H9 (cell line): ENCODE data around the gene COG2. TPM values are rescaled to one million over a fixed set of nuclear protein-coding genes. Genes with fewer than 3 reads are reported as not detected.

Experiments
- DNase-seq: peaks from one replicate; pipeline ENCODE4 v3.0.0-alpha.2; 2017
- H2AFZ ChIP-seq: one replicate; pipeline ENCODE4 v1.6.1; 2013; ENCODE audit warnings: mild to moderate bottlenecking, low read length, control low read depth, moderate library complexity
- H2AK5ac ChIP-seq: 2 replicates; pipeline ENCODE4 v1.6.1; 2013; ENCODE audit warnings: low read length, control low read depth, mixed read lengths; ENCODE audit not compliant: insufficient read length
- H2BK120ac ChIP-seq: one replicate; pipeline ENCODE4 v1.6.1; 2013; ENCODE audit warnings: low read depth, mild to moderate bottlenecking, low read length, control low read depth, inconsistent platforms; ENCODE audit not compliant: poor library complexity, severe bottlenecking
- H2BK12ac ChIP-seq: 2 replicates; pipeline ENCODE4 v1.6.1; 2013; ENCODE audit warnings: low read length, control low read depth, mixed read lengths, low read depth; ENCODE audit not compliant: insufficient read length
- H2BK15ac ChIP-seq: 2 replicates; pipeline ENCODE4 v1.6.1; 2013; ENCODE audit warnings: low read depth, low read length, control low read depth
- H2BK20ac ChIP-seq: one replicate; pipeline ENCODE4 v1.6.1; 2013; ENCODE audit warnings: low read depth, mild to moderate bottlenecking, low read length, control low read depth, inconsistent platforms; ENCODE audit not compliant: poor library complexity, severe bottlenecking
- H2BK5ac ChIP-seq: 2 replicates; pipeline ENCODE4 v1.6.1; 2013; ENCODE audit warnings: low read length, control low read depth, mixed read lengths; ENCODE audit not compliant: insufficient read length
- H3K14ac ChIP-seq: 2 replicates; pipeline ENCODE4 v1.6.1; 2013; ENCODE audit warnings: low read length, control low read depth; ENCODE audit not compliant: insufficient read depth
- H3K18ac ChIP-seq: 2 replicates; pipeline ENCODE4 v1.6.1; 2013; ENCODE audit warnings: low read depth, mild to moderate bottlenecking, mixed read lengths, low read length, control low read depth; ENCODE audit not compliant: insufficient read length
- H3K23ac ChIP-seq: 2 replicates; pipeline ENCODE4 v1.6.1; 2013; ENCODE audit warnings: low read length, control low read depth, mixed read lengths, low read depth; ENCODE audit not compliant: insufficient read length
- H3K23me2 ChIP-seq: 2 replicates; pipeline ENCODE4 v1.6.1; 2013; ENCODE audit warnings: low read depth, mild to moderate bottlenecking, mixed read lengths, low read length, control low read depth; ENCODE audit not compliant: insufficient read length, poor library complexity, severe bottlenecking
- H3K27ac ChIP-seq: 2 replicates; pipeline ENCODE4 v1.5.1; 2013; ENCODE audit warnings: low read length, control low read depth, mixed read lengths, low read depth; ENCODE audit not compliant: insufficient read length
- H3K27me3 ChIP-seq: 2 replicates; pipeline ENCODE4 v1.6.1; 2013; ENCODE audit warnings: low read length, control low read depth, inconsistent platforms; ENCODE audit not compliant: insufficient read depth
- H3K4ac ChIP-seq: 2 replicates; pipeline ENCODE4 v1.6.1; 2013; ENCODE audit warnings: low read depth, mild to moderate bottlenecking, control low read depth, inconsistent platforms, low read length, moderate library complexity
- H3K4me1 ChIP-seq: 2 replicates; pipeline ENCODE4 v1.6.1; 2013; ENCODE audit warnings: low read length, control low read depth, inconsistent platforms; ENCODE audit not compliant: insufficient read depth
- H3K4me2 ChIP-seq: 2 replicates; pipeline ENCODE4 v1.6.1; 2013; ENCODE audit warnings: low read length, control low read depth, mixed read lengths; ENCODE audit not compliant: insufficient read length, insufficient read depth
- H3K56ac ChIP-seq: 2 replicates; pipeline ENCODE4 v1.6.1; 2013; ENCODE audit warnings: low read depth, mild to moderate bottlenecking, mixed read lengths, low read length, control low read depth; ENCODE audit not compliant: insufficient read length
- H3K79me1 ChIP-seq: 2 replicates; pipeline ENCODE4 v1.6.1; 2013; ENCODE audit warnings: low read depth, mild to moderate bottlenecking, moderate library complexity, low read length, control low read depth, inconsistent platforms; ENCODE audit not compliant: insufficient read depth, poor library complexity, severe bottlenecking
- H3K79me2 ChIP-seq: 2 replicates; pipeline ENCODE4 v1.6.1; 2013; ENCODE audit warnings: low read length, control low read depth, inconsistent platforms; ENCODE audit not compliant: insufficient read depth
- H3K9ac ChIP-seq: 2 replicates; pipeline ENCODE4 v1.6.1; 2013; ENCODE audit warnings: low read length, control low read depth, mixed read lengths; ENCODE audit not compliant: insufficient read length; ENCODE audit errors: extremely low read depth
- H3K9me3 ChIP-seq: one replicate; pipeline ENCODE4 v1.6.1; 2013; ENCODE audit warnings: low read depth, low read length, inconsistent platforms; ENCODE audit not compliant: control insufficient read depth
- H3T11ph ChIP-seq: one replicate; pipeline ENCODE4 v1.6.1; 2013; ENCODE audit warnings: mild to moderate bottlenecking, low read length, control low read depth, inconsistent platforms
- H4K20me1 ChIP-seq: one replicate; pipeline ENCODE4 v1.6.1; 2013; ENCODE audit not compliant: control insufficient read depth, insufficient read length, insufficient read depth
- H4K5ac ChIP-seq: 2 replicates; pipeline ENCODE4 v1.6.1; 2013; ENCODE audit warnings: low read depth, mild to moderate bottlenecking, mixed read lengths, low read length, control low read depth; ENCODE audit not compliant: insufficient read length
- H4K8ac ChIP-seq: replicated peaks from 2 replicates; pipeline ENCODE4 v1.6.1; 2013; ENCODE audit warnings: low read length, control low read depth, mixed read lengths, low read depth; ENCODE audit not compliant: insufficient read length
- H4K91ac ChIP-seq: 2 replicates; pipeline ENCODE4 v1.6.1; 2013; ENCODE audit warnings: low read depth, mild to moderate bottlenecking, moderate library complexity, mixed read lengths, low read length, control low read depth; ENCODE audit not compliant: insufficient read length
- H3K27ac Mint-ChIP-seq, 3 experiments: 2 replicates in 2 of 3; 3 replicates in 1 of 3; pipeline ENCODE4 v1.8.0; 2020 to 2021; ENCODE audit warnings: mixed read lengths in 3 of 3, mild to moderate bottlenecking in 1 of 3, moderate library complexity in 1 of 3
- H3K27me3 Mint-ChIP-seq: 2 replicates; pipeline ENCODE4 v1.8.0; 2021; ENCODE audit warnings: low read depth, mild to moderate bottlenecking, moderate library complexity, mixed read lengths
- H3K36me3 Mint-ChIP-seq, 3 experiments: 2 replicates in 2 of 3; 3 replicates in 1 of 3; pipeline ENCODE4 v1.8.0; 2020 to 2021; ENCODE audit warnings: low read depth in 3 of 3, mixed read lengths in 3 of 3; ENCODE audit not compliant: insufficient read depth in 1 of 3
- H3K4me1 Mint-ChIP-seq, 2 experiments: 2 replicates each; pipeline ENCODE4 v1.8.0; 2020; ENCODE audit warnings: mixed read lengths in 2 of 2
- H3K4me3 Mint-ChIP-seq, 2 experiments: 2 replicates in 1 of 2; 3 replicates in 1 of 2; pipeline ENCODE4 v1.8.0; 2020 to 2021; ENCODE audit warnings: mild to moderate bottlenecking in 2 of 2, mixed read lengths in 2 of 2, moderate library complexity in 1 of 2
- H3K9me3 Mint-ChIP-seq, 2 experiments: 2 replicates in 1 of 2; 3 replicates in 1 of 2; pipeline ENCODE4 v1.8.0; 2020; ENCODE audit warnings: mild to moderate bottlenecking in 2 of 2, mixed read lengths in 2 of 2, moderate library complexity in 1 of 2
- CTCF ChIP-seq: fragments of 200-600 bp; sonication (generic); conservative IDR thresholded peaks from 3 replicates; pipeline ENCODE4 v1.8.0; 2021; ENCODE audit warnings: antibody characterized with exemption, mild to moderate bottlenecking
- WGBS: extraction: QIAGEN DNeasy Blood & Tissue Kit; methylation state at CpG from one replicate; pipeline ENCODE4 v1.1.7; 2013; ENCODE audit warnings: missing lambda C conversion rate, low lambda C conversion rate, mixed read lengths; ENCODE audit not compliant: insufficient read length; ENCODE audit errors: extremely low coverage; 5-methylcytosine and 5-hydroxymethylcytosine counted together
- total RNA-seq: library from RNA; stranded (reverse); gene quantifications from 2 replicates; pipeline ENCODE4 v1.2.1, GENCODE V29; 2021

Gene COG2
- total RNA-seq, 1 experiment from 2014 or later = 42.2 TPM

GRCh38 chr1:230713547-230713914 is 71.2 kb downstream of the COG2 start:
- H3K4ac ChIP-seq = no peak overlapping the region
- H4K5ac ChIP-seq = no peak overlapping the region
- no peak overlapping the region for H3K23ac ChIP-seq
- TF ChIP-seq CTCF = no peak
- H2BK120ac ChIP-seq = no peak overlapping the region
- no peak overlapping the region for H3K4me3 Mint-ChIP-seq
- no peak overlapping the region for H3K27ac Mint-ChIP-seq
- peaks cover 13% of the 10 kb centered on the region for H3K27me3 Mint-ChIP-seq
- no peak overlapping the region for H2BK15ac ChIP-seq
- no peak overlapping the region for H2AFZ ChIP-seq
- H3K4me1 Mint-ChIP-seq = peaks cover 11 to 20% of the 10 kb centered on the region in 2 experiments
- no peak overlapping the region for H2BK20ac ChIP-seq
- no peak overlapping the region for H3K4me2 ChIP-seq
- no peak overlapping the region for H4K8ac ChIP-seq
- H2AK5ac ChIP-seq = no peak overlapping the region
- peaks cover 0 to 3% of the 10 kb centered on the region in 2 experiments; a peak in 1 of 5 replicates for H3K9me3 Mint-ChIP-seq
- no peaks in the 10 kb centered on the region for H3K4me1 ChIP-seq
- H2BK5ac ChIP-seq = no peak overlapping the region
- H3K14ac ChIP-seq = no peak overlapping the region
- H3K9me3 ChIP-seq = no peaks in the 10 kb centered on the region
- no peak for DNase-seq
- no peaks in the 10 kb centered on the region for H4K20me1 ChIP-seq
- H3K36me3 Mint-ChIP-seq = no peaks in the 10 kb centered on the region
- H4K91ac ChIP-seq = no peak overlapping the region
- no CpG with 5 or more reads among the region's 8 CpGs for WGBS
- no peak overlapping the region for H3K56ac ChIP-seq
- H3K79me2 ChIP-seq = no peaks in the 10 kb centered on the region
- no peak overlapping the region for H3K27ac ChIP-seq
- H3K18ac ChIP-seq = no peak overlapping the region
- no peaks in the 10 kb centered on the region for H3K79me1 ChIP-seq
- no peak overlapping the region for H3K9ac ChIP-seq
- H3T11ph ChIP-seq = no peak overlapping the region
- no peak overlapping the region for H2BK12ac ChIP-seq
- no peaks in the 10 kb centered on the region for H3K27me3 ChIP-seq
- H3K23me2 ChIP-seq = no peaks in the 10 kb centered on the region
